IPS-15b (cell line): ENCODE measurements around the gene WAS.
"Not testable (repeated sequence)": the region's sequence is repeated elsewhere in the genome, so short reads cannot be mapped to it uniquely, and the experiment has no call there.

ENCODE experiments used
- H3K27me3 ChIP-seq: one replicate; pipeline ENCODE4 v1.6.1; 2013; ENCODE audit warnings: low read length; ENCODE audit not compliant: control insufficient read depth, insufficient read depth
- H3K36me3 ChIP-seq: one replicate; pipeline ENCODE4 v1.6.1; 2013; ENCODE audit warnings: low read length; ENCODE audit not compliant: control insufficient read depth, insufficient read depth
- H3K4me1 ChIP-seq: one replicate; pipeline ENCODE4 v1.6.1; 2013; ENCODE audit warnings: mild to moderate bottlenecking, low read length; ENCODE audit not compliant: control insufficient read depth, insufficient read depth
- H3K4me3 ChIP-seq: one replicate; pipeline ENCODE4 v1.5.1; 2013; ENCODE audit warnings: low read depth, low read length
- H3K9ac ChIP-seq: one replicate; pipeline ENCODE4 v1.6.1; 2013; ENCODE audit warnings: low read depth, mild to moderate bottlenecking, low read length
- H3K9me3 ChIP-seq: one replicate; pipeline ENCODE4 v1.6.1; 2013; ENCODE audit warnings: mild to moderate bottlenecking, low read length; ENCODE audit not compliant: control insufficient read depth, insufficient read depth

WAS gene

GRCh38 chrX:48683411-48683982 lies at the start of gene WAS:
TSS of gene WAS (plus strand) at chrX:48683799. CDS start at chrX:48683854, 55 bp downstream.
- H3K4me1 ChIP-seq, result no peaks in the 10 kb centered on the region
- no peak within 1 kb of the TSS for H3K9ac ChIP-seq
- H3K27me3 ChIP-seq, result no peaks in the 10 kb centered on the region
- H3K9me3 ChIP-seq, result no peaks in the 10 kb centered on the region
- no peaks in the 10 kb centered on the region for H3K36me3 ChIP-seq
- no peak within 1 kb of the TSS for H3K4me3 ChIP-seq

GRCh38 chrX:48636301-48636700 lies 47.3 kb upstream of the WAS start:
- Histone ChIP-seq H3K9ac (no peak overlapping the region), H3K27me3 (no peaks in the 10 kb centered on the region), H3K4me3 (no peak overlapping the region), H3K4me1 (no peaks in the 10 kb centered on the region), H3K36me3 (no peaks in the 10 kb centered on the region), H3K9me3 (no peaks in the 10 kb centered on the region)

DNA sequence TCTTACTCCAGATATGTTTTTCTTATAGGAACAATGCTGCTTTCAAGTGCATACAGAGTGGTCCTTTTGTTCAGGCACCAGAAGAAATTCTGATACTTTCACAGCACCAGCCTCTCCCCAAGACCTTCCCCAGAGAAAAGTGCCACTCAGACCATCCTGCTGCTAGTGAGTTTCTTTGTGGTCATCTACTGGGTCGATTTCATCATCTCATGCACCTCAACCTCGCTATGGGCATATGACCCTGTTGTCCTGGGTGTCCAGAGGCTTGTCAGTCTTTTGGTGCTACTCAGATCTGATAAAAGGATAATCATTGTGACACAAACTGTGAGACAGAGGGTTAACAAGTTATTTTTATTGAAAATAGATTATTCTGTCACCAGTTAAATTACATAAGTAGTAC lies 46.8 kb upstream of the WAS start:
- Histone ChIP-seq H3K36me3 (no peaks in the 10 kb centered on the region), H3K4me1 (no peaks in the 10 kb centered on the region), H3K9me3 (no peaks in the 10 kb centered on the region), H3K9ac (no peak overlapping the region), H3K4me3 (no peak overlapping the region), H3K27me3 (no peaks in the 10 kb centered on the region)

DNA sequence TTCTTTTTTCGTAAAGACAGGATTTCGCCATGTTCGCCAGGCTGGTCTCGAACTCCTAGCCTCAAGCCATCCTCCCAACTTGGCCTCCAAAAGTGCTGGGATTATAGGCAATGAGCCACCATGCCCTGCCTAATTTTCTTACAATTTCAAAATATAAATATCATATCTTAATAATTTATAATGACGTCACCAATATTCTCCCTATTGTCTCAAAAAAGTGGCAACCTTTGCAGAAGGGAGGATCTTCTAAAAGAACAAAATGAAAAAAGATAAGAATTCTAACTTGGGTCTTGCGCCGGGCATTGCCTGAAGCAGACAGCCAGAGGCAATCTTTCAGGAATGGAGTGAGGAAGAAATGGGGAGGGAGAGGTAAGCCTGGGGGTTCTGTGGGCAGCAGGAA lies 37.9 kb upstream of the WAS start:
- H3K4me1 ChIP-seq, result no peaks in the 10 kb centered on the region
- no peak overlapping the region for H3K9ac ChIP-seq
- H3K4me3 ChIP-seq, result no peak overlapping the region
- H3K36me3 ChIP-seq, result no peaks in the 10 kb centered on the region
- H3K27me3 ChIP-seq, result no peaks in the 10 kb centered on the region
- H3K9me3 ChIP-seq, result no peaks in the 10 kb centered on the region

GRCh38 chrX:48648336-48648751 lies 35.3 kb upstream of the WAS start:
- no peak overlapping the region for H3K4me3 ChIP-seq
- no peak overlapping the region for H3K9ac ChIP-seq
- H3K9me3 ChIP-seq, result no peaks in the 10 kb centered on the region
- no peaks in the 10 kb centered on the region for H3K27me3 ChIP-seq
- H3K36me3 ChIP-seq, result no peaks in the 10 kb centered on the region
- H3K4me1 ChIP-seq, result no peaks in the 10 kb centered on the region

DNA sequence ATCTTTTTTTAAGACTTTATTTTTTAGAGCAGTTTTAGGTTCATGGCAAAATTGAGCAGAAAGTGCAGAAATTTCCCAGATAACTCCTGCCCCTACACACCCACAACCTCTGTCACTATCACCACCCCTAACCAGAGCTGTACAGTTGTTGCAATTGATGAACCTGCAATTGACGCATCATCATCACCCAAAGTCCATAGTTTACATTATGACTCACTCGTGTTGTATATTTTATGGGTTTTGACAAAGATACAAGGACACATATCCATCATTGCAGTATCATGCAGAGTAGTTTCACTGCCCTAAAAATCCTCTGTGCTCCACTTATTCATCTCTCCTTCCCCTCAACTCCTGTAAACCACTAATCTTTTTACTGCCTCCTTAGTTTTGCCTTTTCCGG lies 34.5 kb upstream of the WAS start:
- Histone ChIP-seq H3K9ac (no peak overlapping the region), H3K27me3 (no peaks in the 10 kb centered on the region), H3K36me3 (no peaks in the 10 kb centered on the region), H3K4me3 (no peak overlapping the region), H3K9me3 (no peaks in the 10 kb centered on the region), H3K4me1 (no peaks in the 10 kb centered on the region)

- not testable (repeated sequence) for H3K9ac ChIP-seq, H3K27me3 ChIP-seq, H3K9me3 ChIP-seq, H3K4me3 ChIP-seq, H3K36me3 ChIP-seq, H3K4me1 ChIP-seq
Measured at GRCh38 chrX:48652055-48652579, 31.5 kb upstream of the WAS start.

- H3K4me3 ChIP-seq, result peak overlapping the region; percentile 18
- not testable (repeated sequence) for H3K9me3 ChIP-seq, H3K36me3 ChIP-seq, H3K9ac ChIP-seq, H3K27me3 ChIP-seq, H3K4me1 ChIP-seq
Measured at GRCh38 chrX:48654746-48655145, 28.9 kb upstream of the WAS start.

- not testable (repeated sequence) for H3K9ac ChIP-seq, H3K4me1 ChIP-seq, H3K36me3 ChIP-seq, H3K27me3 ChIP-seq, H3K4me3 ChIP-seq, H3K9me3 ChIP-seq
Measured at GRCh38 chrX:48659686-48660085, 23.9 kb upstream of the WAS start.

DNA sequence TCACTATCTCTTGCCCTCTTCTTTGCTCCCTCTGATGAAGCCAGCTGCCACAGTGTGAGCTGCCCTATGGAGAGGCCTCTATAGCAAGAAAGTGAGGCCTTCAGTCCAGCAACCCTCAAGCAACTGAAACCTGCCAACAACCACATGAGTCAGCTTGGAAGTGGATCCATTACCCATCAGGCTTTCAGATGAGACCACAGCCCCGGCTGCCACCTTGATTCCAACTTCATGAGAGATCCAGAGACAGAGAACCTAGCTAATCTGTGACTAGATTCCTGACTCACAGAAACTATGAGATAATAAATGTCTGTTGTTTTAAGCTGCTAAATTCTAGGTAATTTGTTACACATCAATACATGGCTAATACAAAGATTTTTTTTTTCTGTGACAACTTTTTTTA lies 20.4 kb upstream of the WAS start:
- Histone ChIP-seq H3K9me3 (no peaks in the 10 kb centered on the region), H3K27me3 (no peaks in the 10 kb centered on the region), H3K4me3 (no peak overlapping the region), H3K9ac (no peak overlapping the region), H3K4me1 (no peaks in the 10 kb centered on the region), H3K36me3 (no peaks in the 10 kb centered on the region)

- Histone ChIP-seq H3K27me3 (no peaks in the 10 kb centered on the region), H3K9ac (no peak overlapping the region), H3K4me1 (no peaks in the 10 kb centered on the region), H3K9me3 (no peaks in the 10 kb centered on the region), H3K36me3 (no peaks in the 10 kb centered on the region), H3K4me3 (no peak overlapping the region)
Measured at GRCh38 chrX:48664156-48664555, 19.4 kb upstream of the WAS start.

DNA sequence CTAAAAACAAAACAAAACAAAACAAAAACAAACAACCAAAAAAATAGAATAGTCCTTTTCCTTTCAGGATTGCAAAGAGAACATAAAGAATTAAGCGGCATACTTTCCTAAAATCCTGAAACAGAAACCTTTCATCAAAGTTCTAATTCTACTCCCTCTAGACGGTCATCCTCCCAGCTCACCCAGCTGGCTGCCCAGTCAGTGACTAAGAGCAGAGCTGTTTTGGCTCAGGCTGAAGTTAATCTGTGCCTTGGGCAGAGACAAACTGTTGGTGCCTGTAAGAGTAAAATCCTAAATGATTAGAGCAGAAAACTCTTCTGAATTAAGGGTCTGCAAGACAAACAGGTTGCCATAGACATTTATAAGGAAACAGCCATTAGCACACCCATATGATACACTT lies 17.6 kb upstream of the WAS start:
- H3K27me3 ChIP-seq, result no peaks in the 10 kb centered on the region

More for the DNA sequence above, 17.6 kb upstream of the WAS start:
- Histone ChIP-seq H3K9ac (no peak overlapping the region), H3K36me3 (no peaks in the 10 kb centered on the region), H3K9me3 (no peaks in the 10 kb centered on the region), H3K4me3 (no peak overlapping the region), H3K4me1 (no peaks in the 10 kb centered on the region)
